Posterior vena cava (tissue), 2 donors: ENCODE measurements around the gene ATP5MK. TPM values are rescaled to one million over a fixed set of nuclear protein-coding genes. Genes with fewer than 3 reads are reported as not detected.

Experiments used
- microRNA-seq, 2 donors: library from miRNA; unstranded; fragments of <30 nt; microRNA quantifications; one replicate each; pipeline ENCODE4 v1.2.0, GENCODE V29; 2020 to 2021; ENCODE audit warnings: borderline microRNAs expressed in 2 of 2
- total RNA-seq, 2 donors: library from RNA; stranded (reverse); fragmentation: NEBNext Ultra II Directional; extraction: Animal tissue kit (Norgen Biotek cat#: 25700); gene quantifications; one replicate each; pipeline ENCODE4 v1.2.1, GENCODE V29; 2021
- donor health status: DM: yes; HTN: yes; CAD: no.
- donor health status: DM: yes; HTN: yes; CAD: no.

Gene ATP5MK
- total RNA-seq, 2 donors from 2014 or later = 350 to 362 TPM

Small RNA genes within 50 kb of the gene (microRNA-seq; reads per million reads assigned to microRNA genes)
- gene MIR1307 = 267 to 495 reads per million in 2 donors

Other genes with a start within 250 kb of the ATP5MK start
- 10 to 100 TPM; 50.4 to 50.6 TPM for gene NT5C2, start 203.2 kb downstream of the ATP5MK start, total RNA-seq
- not detected for gene RPEL1, start 150.6 kb downstream of the ATP5MK start, total RNA-seq
- under 1 TPM in 1 of 2 donors, not detected in 1; 0.10 TPM for gene INA, start 119.3 kb downstream of the ATP5MK start, total RNA-seq
- gene PCGF6, start 45.3 kb downstream of the ATP5MK start, total RNA-seq = 10 to 100 TPM; 10.6 to 11.6 TPM
- 1 to 10 TPM; 2.1 to 2.4 TPM for gene TAF5, start 28.5 kb downstream of the ATP5MK start, total RNA-seq
- gene PDCD11, start 151 bp upstream of the ATP5MK start, total RNA-seq = 10 to 100 TPM; 18.2 to 22.1 TPM
- 10 to 100 TPM; 49.8 to 59.4 TPM for gene CALHM2, start 55.9 kb upstream of the ATP5MK start, total RNA-seq
- not detected for gene CALHM1, start 62.4 kb upstream of the ATP5MK start, total RNA-seq
- gene CALHM3, start 82.8 kb upstream of the ATP5MK start, total RNA-seq = not detected
- under 1 TPM; 0.37 to 0.48 TPM for gene NEURL1, start 97.2 kb upstream of the ATP5MK start, total RNA-seq